ENCODE results near the gene TADA3.

The TADA3 gene

DNA sequence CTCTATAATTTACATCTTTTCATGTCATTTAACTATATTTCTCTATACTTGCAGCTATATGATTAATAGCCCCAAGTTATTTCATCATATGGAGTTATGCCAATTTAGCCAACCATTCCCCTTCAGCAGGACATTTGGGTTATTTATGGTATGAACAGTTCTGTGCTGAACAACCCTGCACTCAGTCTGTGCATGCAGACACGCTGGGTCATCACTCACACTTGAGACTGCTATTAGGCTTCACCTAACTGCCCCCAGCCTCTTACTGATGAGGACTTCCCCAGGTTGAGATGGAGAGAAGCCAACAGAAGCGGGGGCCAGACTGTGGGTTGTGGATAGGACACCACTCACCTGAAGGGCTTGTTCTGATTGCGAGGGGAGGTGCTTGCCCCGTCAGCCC, 7.3 kb downstream of the TADA3 start:
- no peak for TF ChIP-seq SIN3A (IDR thresholded peaks at IDR 0.05; ENCODE audit: borderline replicate concordance, insufficient read depth, low read length)
- TF ChIP-seq TAF1 (IDR thresholded peaks at IDR 0.05; ENCODE audit: borderline replicate concordance, insufficient read depth, low read length) = no peak
- TF ChIP-seq, protein P1, sequence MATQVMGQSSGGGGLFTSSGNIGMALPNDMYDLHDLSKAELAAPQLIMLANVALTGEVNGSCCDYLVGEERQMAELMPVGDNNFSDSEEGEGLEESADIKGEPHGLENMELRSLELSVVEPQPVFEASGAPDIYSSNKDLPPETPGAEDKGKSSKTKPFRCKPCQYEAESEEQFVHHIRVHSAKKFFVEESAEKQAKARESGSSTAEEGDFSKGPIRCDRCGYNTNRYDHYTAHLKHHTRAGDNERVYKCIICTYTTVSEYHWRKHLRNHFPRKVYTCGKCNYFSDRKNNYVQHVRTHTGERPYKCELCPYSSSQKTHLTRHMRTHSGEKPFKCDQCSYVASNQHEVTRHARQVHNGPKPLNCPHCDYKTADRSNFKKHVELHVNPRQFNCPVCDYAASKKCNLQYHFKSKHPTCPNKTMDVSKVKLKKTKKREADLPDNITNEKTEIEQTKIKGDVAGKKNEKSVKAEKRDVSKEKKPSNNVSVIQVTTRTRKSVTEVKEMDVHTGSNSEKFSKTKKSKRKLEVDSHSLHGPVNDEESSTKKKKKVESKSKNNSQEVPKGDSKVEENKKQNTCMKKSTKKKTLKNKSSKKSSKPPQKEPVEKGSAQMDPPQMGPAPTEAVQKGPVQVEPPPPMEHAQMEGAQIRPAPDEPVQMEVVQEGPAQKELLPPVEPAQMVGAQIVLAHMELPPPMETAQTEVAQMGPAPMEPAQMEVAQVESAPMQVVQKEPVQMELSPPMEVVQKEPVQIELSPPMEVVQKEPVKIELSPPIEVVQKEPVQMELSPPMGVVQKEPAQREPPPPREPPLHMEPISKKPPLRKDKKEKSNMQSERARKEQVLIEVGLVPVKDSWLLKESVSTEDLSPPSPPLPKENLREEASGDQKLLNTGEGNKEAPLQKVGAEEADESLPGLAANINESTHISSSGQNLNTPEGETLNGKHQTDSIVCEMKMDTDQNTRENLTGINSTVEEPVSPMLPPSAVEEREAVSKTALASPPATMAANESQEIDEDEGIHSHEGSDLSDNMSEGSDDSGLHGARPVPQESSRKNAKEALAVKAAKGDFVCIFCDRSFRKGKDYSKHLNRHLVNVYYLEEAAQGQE (IDR thresholded peaks at IDR 0.05; ENCODE audit: insufficient read depth in 1 of 2, low read depth in 2 of 2, low read length in 2 of 2) = no peak
- TF ChIP-seq FOXP2 (optimal IDR thresholded peaks at IDR 0.05; ENCODE audit: borderline replicate concordance, extremely low read depth, extremely low read length, insufficient read depth) = no peak
- TF ChIP-seq POLR2AphosphoS5 (IDR thresholded peaks at IDR 0.05; ENCODE audit: low read depth, low read length) = no peak

GRCh38 chr3:9783954-9784353, 8.3 kb downstream of the TADA3 start:
- TF ChIP-seq SIN3A (IDR thresholded peaks at IDR 0.05; ENCODE audit: borderline replicate concordance, insufficient read depth, low read length) (no peak), POLR2AphosphoS5 (IDR thresholded peaks at IDR 0.05; ENCODE audit: low read depth, low read length) (no peak), FOXP2 (optimal IDR thresholded peaks at IDR 0.05; ENCODE audit: borderline replicate concordance, extremely low read depth, extremely low read length, insufficient read depth) (no peak), TAF1 (IDR thresholded peaks at IDR 0.05; ENCODE audit: borderline replicate concordance, insufficient read depth, low read length) (no peak)
- TF ChIP-seq, protein P1 (IDR thresholded peaks at IDR 0.05; ENCODE audit: insufficient read depth in 1 of 2, low read depth in 2 of 2, low read length in 2 of 2) = no peak

DNA sequence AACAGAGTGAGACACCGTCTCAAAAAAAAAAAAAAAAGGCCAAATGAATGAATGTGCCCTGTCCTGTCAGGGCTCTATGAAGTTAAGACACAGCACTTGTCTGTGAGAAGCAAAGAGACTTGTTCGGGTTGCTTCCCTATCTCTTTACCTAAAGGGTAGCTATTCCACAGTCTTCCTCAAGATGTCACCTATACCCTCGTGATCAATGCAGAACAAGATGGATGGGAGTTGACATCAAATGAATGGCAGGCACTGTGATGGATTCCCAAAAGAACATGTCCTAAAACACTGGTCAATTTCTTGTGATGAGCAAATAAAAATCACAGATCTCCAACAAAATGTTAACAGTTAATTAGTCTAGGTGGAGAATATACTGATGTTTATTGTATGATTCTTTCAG, 9.5 kb downstream of the TADA3 start:
- TF ChIP-seq POLR2AphosphoS5 (IDR thresholded peaks at IDR 0.05; ENCODE audit: low read depth, low read length) (no peak), FOXP2 (optimal IDR thresholded peaks at IDR 0.05; ENCODE audit: borderline replicate concordance, extremely low read depth, extremely low read length, insufficient read depth) (no peak), TAF1 (IDR thresholded peaks at IDR 0.05; ENCODE audit: borderline replicate concordance, insufficient read depth, low read length) (no peak), SIN3A (IDR thresholded peaks at IDR 0.05; ENCODE audit: borderline replicate concordance, insufficient read depth, low read length) (no peak)
- TF ChIP-seq, protein P1 (IDR thresholded peaks at IDR 0.05; ENCODE audit: insufficient read depth in 1 of 2, low read depth in 2 of 2, low read length in 2 of 2) = no peak

- TF ChIP-seq SIN3A (IDR thresholded peaks at IDR 0.05; ENCODE audit: borderline replicate concordance, insufficient read depth, low read length) = no peak
- no peak for TF ChIP-seq POLR2AphosphoS5 (IDR thresholded peaks at IDR 0.05; ENCODE audit: low read depth, low read length)
- no peak for TF ChIP-seq FOXP2 (optimal IDR thresholded peaks at IDR 0.05; ENCODE audit: borderline replicate concordance, extremely low read depth, extremely low read length, insufficient read depth)
- TF ChIP-seq TAF1 (IDR thresholded peaks at IDR 0.05; ENCODE audit: borderline replicate concordance, insufficient read depth, low read length) = no peak
- TF ChIP-seq, protein P1 (IDR thresholded peaks at IDR 0.05; ENCODE audit: insufficient read depth in 1 of 2, low read depth in 2 of 2, low read length in 2 of 2) = no peak
Measured at GRCh38 chr3:9781978-9782603, 10.2 kb downstream of the TADA3 start.

Data from PFSK-1 (cell line).